NCI-H510A (cell line): Measurements from ENCODE around the gene TMEM132D.
"Not testable (repeated sequence)": the region's sequence is repeated elsewhere in the genome, so short reads cannot be mapped to it uniquely, and the experiment has no call there.

ENCODE experiments used
- DNase-seq: peaks from one replicate; lab custom pipeline; 2025; lab: John Stamatoyannopoulos, UW

Gene TMEM132D

DNA sequence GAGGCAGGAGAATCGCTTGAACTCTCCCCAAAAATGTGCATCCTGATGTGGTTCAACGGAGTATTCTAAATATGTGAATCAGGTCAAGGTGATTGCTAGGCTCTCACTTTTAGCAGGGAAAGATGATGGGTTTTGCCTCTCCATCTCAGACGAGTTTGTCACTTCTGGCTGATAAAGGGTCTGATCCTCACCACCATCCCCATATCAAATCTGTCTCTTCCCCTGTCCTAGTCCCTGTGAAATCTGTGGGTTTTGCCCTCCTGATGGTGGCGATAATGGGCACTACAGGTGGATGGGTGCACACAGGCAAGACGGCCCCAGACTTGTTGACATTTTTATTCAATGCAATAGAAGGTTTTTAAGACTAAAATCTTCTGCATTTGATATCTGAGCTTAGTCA lies 665.9 kb downstream of the TMEM132D start:
- no peak for DNase-seq

DNA sequence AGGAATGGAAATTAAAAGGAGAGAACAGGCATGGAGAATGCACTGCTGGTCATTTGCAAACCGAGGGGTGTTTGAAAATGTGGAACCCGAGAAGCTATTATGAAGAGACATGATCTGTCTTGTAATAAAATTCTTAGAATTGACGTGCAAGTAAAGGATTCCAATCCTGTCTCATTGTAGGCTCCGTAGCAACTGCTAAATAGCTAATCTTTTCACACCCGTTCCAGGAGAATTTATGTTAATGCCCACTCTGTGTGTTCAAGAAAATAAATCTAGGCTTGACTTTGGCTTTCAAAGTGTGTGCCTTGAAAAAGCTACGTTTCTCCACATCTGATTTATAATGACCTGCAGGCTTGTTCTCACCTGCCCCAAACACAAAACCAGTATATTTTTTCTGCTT lies 669.6 kb downstream of the TMEM132D start:
- no peak for DNase-seq

DNA sequence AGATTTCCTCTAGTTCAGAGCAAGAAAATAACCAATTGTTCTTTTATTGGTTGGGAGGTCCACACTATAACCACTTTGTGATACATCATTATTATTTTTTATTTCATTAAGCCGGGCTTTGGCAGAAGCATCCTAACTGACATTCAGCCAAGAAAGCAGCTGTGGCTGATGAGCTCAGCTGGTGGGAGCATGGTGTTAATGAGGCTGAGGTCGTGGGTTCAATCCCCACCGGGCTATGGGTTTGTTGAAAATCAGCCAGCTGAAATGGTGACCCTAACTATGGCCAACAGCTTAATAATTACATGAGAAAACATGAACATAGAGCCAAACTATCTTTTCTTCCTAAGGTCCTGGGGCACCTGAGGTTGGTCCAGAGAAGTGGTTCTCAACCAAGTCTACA lies 672.3 kb downstream of the TMEM132D start:
- DNase-seq: no peak

DNA sequence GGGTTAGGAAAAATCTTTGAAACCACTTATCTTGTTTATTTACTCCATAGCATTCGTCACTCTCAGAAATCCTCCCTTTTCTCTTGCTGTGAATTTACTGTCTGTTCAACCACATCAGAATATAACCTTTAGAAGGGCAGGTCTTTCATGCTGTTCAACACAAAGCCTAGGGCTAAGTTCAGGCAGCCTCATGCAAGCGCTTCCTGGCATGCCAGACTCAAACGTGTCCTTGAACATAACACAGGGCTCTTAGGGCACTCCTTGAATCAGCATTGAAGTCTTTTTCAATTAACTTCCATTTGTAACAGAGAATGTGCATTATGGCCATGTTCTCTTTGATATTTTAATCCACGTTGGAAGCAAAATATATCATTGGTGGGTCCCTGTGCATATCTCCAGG lies 672.8 kb downstream of the TMEM132D start:
- no peak for DNase-seq

DNA sequence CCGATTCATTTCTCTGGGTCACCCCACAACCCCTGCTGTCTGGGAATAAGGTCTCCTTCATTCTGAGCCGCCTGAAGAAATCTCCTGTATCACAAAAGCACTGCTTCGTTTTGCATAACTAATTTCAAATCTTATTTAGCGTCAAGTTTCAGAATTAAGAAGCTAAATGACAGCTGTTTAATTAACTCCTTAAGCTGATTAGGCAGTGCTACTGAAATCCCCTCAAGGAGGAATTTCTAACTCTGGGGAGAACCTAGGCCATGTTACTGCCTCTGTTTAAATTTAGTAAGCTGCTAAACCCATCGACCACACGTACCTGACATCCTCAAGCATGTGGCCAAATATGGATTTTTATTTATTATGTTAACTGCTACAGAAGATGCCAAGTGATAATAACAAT lies 677.0 kb downstream of the TMEM132D start:
- no peak for DNase-seq

DNA sequence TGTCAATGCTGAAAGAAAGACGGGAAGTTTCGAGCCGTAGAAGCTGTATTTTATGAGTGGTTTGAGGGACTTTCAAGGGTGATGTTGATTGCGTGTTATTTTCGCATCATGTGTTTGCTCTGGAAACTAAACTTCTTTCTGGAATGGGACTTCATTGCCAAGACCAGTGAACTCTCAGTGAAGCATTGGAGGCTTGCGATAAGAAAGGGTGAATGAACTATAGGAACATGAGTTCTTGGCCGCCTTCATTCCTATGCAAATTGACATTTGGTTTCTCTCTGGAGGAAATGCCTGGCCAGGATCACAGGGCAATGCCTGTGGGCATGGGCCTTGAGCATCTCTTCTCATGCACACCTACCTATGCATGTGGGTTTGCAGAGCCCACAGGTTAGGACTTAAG lies 677.8 kb downstream of the TMEM132D start:
- DNase-seq: no peak

DNA sequence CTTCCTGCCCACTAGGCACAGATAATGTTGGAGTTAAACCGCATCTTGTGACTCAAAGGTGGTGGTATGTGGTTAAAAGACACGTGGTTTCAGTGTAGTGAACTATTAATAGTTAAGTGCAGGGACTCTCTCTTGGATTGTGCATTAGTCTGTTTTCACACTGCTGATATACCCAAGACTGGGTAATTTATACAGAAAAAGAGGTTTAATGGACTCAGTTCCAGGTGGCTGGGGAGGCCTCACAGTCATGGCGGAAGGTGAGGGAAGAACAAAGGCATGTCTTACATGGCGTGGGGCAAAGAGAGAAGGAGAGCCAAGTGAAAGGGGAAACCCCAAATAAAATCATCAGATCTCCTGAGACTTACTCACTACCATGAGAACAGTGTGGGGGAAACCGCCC lies 688.3 kb downstream of the TMEM132D start:
- no peak for DNase-seq

DNA sequence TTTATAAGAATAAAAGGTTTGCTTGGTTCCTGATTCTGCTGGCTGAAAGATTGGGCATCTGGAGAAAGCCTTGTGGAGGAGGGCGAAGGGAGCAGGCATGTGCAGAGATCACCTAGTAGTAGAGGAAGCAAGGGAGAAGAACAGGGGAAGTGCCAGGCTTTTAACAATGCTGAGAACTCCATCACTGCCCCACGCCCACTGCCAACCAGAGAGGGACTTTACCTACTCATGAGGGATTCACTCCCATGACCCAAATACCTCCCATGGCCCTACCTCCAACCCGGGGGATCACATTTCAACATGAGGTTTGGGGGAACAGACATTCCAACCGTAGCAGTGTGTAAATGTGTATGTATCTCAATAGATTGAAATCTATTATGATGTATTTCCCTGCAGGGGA lies 690.3 kb downstream of the TMEM132D start:
- DNase-seq: no peak

DNA sequence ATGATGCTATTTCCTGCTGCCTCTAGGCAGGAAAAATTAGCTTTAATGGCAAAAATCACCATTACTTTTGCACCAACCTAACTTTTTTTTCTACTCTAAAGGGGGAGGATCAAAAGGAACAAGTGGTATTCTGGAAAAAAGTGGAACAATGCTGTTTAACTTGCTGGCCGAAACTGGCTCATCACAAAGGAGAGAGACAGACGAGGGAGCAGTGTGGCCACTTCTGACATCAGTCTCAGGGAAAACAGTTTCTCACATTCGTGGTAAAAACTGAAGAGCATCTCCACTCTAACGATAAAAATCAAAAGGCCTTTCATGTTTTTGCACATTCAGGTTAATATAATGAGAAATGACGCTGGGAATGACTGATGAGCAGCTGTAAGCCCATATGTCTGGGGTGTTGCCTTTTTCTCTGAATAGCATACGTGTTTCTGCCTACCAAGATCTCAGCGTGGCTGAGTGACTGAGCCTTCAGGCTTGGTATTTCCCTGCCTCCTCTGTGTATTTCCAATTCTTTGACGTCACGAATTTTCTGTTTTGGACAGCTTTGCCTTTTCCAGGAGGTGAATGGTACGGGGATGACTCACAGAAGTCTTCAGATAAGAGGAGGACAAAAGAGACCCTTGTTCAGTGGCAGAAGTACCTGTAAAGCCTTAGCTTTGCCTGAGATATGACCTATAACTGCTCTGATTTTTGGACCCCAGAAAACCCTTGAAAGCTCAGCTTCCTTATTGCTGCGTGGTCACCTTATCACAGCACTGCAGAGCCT lies 691.8 kb downstream of the TMEM132D start:
- DNase-seq: no peak

DNA sequence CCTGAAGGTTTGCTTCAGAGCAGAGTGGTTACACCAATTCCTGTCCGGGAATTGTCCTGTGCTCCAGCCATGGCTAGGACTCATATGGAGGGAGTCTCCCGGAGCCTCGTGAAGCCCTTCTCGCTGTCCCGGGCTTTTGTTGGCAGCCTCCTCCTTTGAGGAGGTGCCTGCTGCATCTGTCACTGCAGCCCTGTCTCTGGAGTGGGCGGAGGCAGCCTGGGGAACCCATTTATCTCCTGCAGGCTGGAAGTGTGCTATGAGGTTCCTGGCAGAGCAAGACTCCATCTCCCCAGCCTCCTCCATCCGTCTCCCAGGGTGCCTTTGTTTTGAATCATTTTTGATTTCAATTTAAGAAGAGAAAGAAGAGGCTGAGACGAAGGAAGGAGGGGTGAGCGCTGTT lies 695.3 kb downstream of the TMEM132D start:
- no peak for DNase-seq

DNA sequence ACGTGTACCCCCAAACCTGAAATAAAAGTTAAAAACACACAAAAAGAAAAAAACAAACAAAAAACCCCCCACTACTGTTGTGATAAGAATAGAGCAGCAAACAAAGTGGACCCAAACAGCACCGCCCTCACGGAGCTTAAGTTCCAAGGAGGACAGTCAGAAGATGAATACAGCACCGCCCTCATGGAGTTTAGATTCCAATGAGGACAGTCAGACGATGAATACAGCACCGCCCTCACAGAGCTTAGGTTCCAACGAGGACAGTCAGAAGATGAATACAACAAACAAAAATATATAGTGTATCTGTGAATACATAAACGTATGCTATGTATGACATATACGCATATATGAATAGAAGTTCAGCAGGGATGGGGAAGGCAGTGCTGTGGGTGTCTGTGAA lies 696.7 kb downstream of the TMEM132D start:
- no peak for DNase-seq

DNA sequence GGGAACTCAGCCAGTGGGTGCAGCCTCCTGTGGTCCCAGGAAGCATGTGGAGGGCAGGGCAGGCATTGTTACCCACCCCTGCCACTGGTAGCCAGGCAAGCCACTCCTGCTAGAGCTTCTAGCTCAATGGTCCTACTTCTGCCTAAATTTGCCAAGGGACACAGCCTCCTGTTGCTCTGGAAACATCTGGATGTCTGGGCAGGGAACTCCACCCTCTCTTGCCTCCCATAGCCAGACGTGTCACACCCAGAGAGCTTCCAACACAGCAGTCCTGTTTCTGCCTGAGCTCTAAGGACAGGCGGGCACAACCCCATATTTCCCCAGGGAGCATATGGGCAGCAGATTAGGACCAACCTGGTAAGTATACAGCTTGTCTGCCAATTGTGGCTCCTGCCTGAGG lies 700.4 kb downstream of the TMEM132D start:
- no peak for DNase-seq

DNA sequence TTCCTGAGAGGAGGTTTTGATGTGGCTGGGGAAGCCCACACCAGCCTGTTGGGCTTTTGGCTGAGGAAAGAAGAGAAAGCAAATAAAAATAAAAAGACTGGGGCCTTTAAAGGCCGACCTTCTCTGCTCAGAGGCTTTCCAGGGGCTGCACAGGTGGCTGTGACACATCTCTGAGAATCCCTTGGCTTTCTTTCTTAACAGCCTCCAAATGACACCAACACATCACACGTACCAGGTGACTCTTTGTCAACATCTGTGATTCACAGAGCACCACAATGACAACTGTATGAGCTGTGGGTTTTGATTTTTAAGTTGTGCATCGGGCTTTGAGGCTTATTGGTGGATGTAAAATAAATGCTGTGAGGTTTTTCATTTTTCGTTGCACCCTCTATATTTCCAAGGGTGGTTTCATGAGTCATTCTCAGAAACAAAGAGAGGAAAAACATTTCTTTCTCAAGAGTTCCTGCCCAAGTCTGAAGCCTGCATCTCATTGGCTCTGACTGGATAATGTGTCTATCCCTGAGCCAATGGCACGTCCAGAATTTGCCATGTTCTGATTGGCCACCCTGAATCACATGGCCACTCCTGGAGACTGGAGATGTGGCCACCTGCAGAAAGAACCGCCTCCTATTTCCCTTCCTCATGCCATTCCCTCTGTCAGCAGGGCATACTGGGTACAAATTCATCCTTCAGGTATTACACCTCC lies 701.6 kb downstream of the TMEM132D start:
- DNase-seq: no peak

DNA sequence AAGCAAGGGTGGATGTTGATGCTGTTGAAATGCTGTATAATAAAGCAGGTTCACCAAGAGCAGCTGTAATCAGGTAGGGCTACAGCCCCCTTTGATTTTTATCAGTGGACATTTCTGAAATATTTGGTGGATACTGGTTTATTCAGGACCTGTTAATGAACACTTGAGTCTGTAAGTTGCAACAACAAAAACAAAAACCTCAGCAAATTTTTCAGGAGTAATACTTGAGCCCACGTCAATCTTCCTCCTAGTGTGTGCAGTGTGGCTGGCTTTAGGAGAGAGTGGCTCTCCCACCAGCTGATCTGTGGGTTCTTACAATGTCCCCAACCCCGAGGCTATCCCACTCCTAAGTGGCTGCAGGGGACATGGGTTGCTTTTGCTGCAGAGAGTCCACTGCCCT lies 702.8 kb downstream of the TMEM132D start:
- DNase-seq: no peak

DNA sequence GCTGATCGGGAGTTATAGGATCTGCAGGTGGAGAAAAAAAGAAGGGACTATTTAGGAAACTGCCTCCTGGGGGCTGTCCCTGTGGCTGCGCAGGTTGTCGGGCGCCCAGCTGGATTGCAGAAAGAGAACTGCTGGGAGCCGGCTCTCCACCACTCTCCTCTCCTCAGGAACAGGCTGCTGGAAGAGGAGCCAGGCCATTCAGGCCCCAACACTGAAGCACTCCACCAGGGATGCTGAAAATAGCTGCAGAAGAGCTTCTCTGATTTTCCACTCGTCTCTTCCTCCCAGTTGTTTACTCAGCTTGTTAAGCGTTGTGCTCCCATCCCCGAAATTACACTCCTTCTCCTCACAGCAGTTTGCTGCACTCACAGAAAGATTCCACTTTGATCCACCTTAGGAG lies 703.2 kb downstream of the TMEM132D start:
- DNase-seq: no peak

DNA sequence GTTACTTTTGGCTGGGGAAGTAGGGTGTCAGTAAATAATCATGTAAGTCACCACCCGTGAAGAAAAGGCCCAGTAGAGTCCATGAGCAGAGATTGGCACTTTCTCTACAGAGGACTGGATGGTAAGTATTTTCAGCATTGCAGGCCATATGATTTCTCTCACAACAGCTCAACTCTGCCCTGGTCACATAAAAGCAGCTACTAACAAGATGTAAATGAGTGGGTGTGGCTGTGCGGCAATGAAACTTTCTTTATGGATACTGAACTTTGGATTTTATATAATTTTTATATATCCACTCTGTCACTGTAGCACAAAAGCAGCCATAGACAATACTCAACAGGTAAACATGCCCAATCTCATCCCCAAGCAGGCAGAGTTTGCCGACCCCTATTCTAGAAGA lies 706.9 kb downstream of the TMEM132D start:
- DNase-seq: no peak

DNA sequence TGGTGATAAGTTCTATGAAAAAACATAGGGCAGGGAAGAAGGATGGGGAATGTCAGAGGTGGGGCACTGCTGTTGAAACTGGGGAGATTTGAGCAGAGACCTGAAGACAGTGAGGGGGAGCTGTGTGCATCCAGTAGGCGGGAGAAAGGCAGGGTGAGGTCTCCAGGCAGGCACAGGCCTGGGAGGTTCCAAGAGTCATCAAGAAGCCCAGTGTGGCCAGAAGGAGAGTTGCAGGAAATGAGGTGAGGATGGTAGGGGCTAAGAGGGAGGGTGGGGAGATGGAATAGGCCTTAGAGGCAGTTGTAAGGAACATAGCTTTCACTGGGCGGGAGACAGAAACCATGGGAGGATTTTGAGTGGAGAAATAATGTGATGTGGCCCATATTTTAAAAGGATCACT lies 708.7 kb downstream of the TMEM132D start:
- DNase-seq: no peak

DNA sequence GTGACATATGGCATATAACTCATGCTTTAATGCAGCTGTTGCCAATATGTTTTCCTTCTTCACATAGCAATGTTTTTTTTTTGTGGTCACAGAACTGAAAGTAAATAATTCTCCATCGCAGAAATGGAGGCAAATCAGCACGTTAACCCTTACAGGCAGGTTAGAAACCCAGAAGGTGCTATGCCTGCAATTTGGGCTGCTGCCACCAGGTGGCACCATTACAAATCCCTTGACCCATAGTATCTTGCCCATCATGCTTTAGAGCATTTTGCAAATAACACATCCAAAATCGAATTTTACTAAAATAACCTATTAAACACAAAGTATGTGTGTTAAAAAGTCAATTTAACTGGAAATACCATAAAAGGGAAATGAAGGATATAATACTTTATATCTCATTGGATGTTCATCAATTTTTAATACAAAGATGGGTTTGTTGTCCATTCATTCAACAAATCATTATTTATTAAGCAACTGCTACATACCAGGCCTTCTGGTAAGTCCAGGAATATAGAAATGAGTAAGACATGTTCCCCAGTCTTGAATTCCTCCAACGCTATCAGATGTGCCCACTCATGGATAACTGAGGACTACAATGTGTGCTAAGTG lies 710.5 kb downstream of the TMEM132D start:
- DNase-seq: no peak

DNA sequence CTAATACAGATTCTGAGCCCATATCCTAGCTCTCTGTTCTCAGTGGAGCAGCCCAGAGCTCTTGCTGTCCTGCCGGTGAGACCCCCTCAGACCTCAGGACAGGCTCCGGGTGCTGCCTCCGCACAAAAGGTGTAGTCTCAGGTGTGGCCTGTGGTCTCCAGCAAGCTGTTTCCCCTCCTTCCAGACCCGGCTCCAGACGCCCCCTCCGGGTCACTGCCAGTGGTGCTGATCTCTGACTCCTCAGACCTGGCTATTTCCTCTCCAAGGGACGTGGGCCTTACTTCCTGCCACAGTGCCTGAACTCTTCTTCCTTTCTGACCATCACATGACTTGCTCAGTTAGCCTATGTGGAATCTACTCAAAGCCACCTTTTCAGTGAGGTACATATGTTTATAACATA lies 713.0 kb downstream of the TMEM132D start:
- DNase-seq: no peak

DNA sequence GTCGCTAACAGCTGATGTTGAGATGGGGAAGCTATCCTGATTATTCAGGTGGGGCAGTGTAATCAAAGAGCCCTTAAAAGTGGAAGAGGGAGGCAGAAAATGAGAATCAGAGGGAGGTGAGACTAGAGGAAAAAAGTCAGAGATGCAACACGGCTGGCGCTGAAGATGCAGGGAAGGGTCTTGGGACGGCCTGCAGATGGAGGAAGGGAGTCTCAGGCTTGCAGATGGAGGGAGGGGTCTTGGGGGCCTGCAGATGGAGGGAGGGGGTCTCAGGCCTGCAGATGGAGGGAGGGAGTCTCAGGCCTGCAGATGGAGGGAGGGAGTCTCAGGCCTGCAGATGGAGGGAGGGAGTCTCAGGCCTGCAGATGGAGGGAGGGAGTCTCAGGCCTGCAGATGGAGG lies 713.9 kb downstream of the TMEM132D start:
- DNase-seq: not testable (repeated sequence)

DNA sequence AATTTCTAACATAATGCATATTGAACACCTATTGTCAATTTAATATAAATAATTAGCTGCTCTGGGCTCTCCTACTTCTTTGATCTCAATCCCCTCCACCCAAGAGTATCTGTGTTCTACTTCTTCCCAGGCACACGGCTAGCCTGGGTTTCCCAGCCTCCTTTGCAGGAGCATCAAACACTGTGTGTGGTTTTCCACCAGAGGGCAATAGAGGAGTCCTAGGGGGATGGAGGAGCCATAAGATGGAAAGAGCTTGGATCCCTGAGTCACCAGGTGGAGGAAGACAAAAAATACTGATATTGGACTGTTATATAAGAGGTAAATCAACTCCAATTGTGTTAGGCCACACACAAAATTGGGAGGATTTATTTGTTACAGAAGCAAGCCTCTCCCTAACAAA lies 716.9 kb downstream of the TMEM132D start:
- no peak for DNase-seq

DNA sequence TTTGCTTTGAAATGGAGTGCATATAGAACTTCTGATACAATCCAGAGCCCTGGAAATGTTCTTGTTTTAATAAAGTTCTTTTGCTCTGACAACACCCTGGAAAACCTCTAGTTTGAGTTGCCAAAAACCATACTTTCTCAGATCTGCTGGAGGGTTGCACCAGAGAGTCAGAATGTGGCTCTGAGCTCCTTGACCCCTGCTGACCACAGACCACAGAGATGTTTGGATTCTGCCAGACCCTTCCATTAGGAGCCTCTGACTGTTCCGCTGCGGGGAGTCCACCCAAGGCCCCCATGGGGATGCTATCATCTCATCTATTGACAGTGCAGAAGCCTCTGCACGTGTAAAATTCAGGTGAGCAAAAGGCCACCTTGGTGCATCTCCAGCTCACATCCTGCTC lies 718.0 kb downstream of the TMEM132D start:
- no peak for DNase-seq

DNA sequence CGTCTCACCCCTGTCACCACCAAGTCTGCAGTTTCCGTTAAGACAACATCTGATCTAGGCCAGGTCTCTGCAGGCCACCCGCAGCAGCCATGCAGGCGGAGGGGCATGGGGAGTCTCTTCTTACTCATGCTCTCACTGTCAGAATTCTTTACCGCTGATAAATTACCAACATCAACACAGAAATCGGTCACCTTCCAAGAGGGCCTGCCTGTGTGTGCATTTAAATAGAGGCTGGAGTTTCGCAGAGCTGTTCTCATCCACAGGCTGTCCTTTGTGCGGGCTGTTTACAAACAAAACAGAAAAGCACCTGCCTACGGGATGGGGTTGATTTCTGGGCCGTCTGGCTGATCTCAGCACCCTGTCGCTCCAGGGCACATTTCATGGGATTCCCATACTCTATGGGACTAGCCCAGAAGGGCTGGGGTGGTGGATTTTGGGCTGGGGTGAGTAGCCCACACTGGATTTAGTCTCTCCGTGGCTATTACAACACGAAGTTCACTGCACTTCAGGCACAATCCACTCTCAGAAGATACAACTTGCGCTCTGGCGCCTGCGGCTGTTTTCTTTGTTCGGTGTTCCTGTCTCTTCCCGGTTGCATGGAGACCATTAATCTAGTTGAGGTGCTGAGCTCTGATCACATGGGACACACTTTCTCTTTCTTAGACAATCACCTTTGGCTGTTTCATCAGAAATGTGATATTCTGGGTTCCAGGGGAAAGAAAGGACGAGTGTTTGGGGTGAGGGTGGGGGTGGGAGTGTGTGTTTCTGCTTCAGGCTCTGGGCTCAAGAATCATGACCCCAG lies 719.5 kb downstream of the TMEM132D start:
- DNase-seq: no peak
